Measurements from ENCODE around the gene F13B.
"Not testable (repeated sequence)": the region's sequence is repeated elsewhere in the genome, so short reads cannot be mapped to it uniquely, and the experiment has no call there.

F13B gene

GRCh38 chr1:197099444-197099843 lies 32.4 kb upstream of the F13B start:
- DNase-seq (ENCODE audit: low read depth), result no peak
- H3K4me3 ChIP-seq (ENCODE audit: low read length), result no peak overlapping the region
- TF ChIP-seq, protein P1, sequence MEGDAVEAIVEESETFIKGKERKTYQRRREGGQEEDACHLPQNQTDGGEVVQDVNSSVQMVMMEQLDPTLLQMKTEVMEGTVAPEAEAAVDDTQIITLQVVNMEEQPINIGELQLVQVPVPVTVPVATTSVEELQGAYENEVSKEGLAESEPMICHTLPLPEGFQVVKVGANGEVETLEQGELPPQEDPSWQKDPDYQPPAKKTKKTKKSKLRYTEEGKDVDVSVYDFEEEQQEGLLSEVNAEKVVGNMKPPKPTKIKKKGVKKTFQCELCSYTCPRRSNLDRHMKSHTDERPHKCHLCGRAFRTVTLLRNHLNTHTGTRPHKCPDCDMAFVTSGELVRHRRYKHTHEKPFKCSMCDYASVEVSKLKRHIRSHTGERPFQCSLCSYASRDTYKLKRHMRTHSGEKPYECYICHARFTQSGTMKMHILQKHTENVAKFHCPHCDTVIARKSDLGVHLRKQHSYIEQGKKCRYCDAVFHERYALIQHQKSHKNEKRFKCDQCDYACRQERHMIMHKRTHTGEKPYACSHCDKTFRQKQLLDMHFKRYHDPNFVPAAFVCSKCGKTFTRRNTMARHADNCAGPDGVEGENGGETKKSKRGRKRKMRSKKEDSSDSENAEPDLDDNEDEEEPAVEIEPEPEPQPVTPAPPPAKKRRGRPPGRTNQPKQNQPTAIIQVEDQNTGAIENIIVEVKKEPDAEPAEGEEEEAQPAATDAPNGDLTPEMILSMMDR (IDR thresholded peaks at IDR 0.05; ENCODE audit: insufficient read depth, low read depth, low read length, missing control alignments), result no peak

- not testable (repeated sequence) for DNase-seq (ENCODE audit: low read depth); H3K4me3 ChIP-seq (ENCODE audit: low read length)
Observed at GRCh38 chr1:197096971-197097370, 29.9 kb upstream of the F13B start.

- DNase-seq (ENCODE audit: low read depth), result peak; percentile 10
- TF ChIP-seq, protein P1 (IDR thresholded peaks at IDR 0.05; ENCODE audit: insufficient read depth, low read depth, low read length, missing control alignments), result no peak
- H3K4me3 ChIP-seq (ENCODE audit: low read length), result no peak overlapping the region
Observed at GRCh38 chr1:197096137-197096536, 29.1 kb upstream of the F13B start.

DNA sequence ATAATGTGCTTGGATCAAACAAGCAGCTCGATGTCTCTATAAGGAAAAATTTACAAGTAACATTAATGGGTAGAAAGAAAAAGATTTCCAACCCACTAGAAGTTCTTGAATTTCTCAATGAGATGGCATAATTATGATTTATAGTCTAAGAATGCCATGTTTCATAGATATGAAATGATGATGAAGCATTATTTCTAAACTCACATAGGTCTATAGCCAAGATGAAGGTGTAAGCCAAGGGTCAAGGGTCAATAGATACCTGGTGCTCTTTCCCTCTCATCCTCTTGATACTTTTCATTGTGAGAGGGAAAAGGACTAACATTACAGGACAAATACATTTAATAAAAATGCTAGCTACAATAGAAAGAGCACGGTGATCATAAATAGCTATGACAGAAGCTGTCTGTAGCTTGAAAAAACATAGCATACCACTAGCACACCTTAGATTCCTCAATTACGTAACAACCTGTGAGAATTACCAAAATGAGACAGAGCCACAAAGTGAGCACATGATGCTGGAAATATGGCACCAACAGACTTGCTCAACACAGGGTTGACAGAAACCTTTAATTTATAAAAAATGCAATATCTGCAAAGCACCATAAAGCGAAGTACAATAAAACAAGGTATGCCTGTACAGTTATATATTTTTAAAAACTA lies 26.3 kb upstream of the F13B start:
- TF ChIP-seq, protein P1 (IDR thresholded peaks at IDR 0.05; ENCODE audit: insufficient read depth, low read depth, low read length, missing control alignments), result no peak
- no peak overlapping the region for H3K4me3 ChIP-seq (ENCODE audit: low read length)
- DNase-seq (ENCODE audit: low read depth), result peak; percentile 71

GRCh38 chr1:197092491-197093023 lies 25.5 kb upstream of the F13B start:
- no peak for DNase-seq (ENCODE audit: low read depth)
- no peak overlapping the region for H3K4me3 ChIP-seq (ENCODE audit: low read length)
- TF ChIP-seq, protein P1 (IDR thresholded peaks at IDR 0.05; ENCODE audit: insufficient read depth, low read depth, low read length, missing control alignments), result no peak

- H3K4me3 ChIP-seq (ENCODE audit: low read length), result no peak overlapping the region
- TF ChIP-seq, protein P1 (IDR thresholded peaks at IDR 0.05; ENCODE audit: insufficient read depth, low read depth, low read length, missing control alignments), result no peak
- no peak for DNase-seq (ENCODE audit: low read depth)
Observed at GRCh38 chr1:197083474-197083873, 16.4 kb upstream of the F13B start.

DNA sequence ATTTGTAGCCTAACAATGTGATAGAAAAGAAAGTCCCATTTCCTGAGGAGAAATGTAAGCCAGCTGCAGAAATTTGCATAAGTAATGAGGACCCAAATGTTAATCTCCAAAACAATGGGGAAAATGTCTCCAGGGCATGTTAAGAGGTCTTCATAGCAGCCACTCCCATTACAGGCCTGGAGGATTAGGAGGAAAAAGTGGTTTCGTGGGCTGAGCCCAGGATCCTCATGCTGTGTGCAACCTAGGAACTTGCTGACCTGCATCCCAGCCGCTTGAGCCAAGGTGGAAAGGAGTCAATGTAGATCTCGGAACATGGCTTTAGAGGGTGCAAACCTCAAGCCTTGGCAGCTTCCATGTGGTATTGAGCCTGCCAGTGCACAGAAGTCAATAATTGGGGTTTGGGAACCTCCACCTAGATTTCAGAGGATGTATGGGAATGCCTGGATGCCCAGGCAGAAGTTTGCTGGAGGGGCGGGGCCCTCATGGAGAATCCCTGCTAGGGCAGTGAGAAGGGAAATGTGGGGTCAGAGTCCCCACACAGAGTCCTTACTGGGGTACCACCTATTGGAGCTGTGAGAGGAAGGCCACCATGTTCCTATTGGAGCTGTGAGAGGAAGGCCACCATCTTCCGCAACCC lies 14.2 kb upstream of the F13B start:
- no peak for DNase-seq (ENCODE audit: low read depth)
- H3K4me3 ChIP-seq (ENCODE audit: low read length), result no peak overlapping the region
- TF ChIP-seq, protein P1 (IDR thresholded peaks at IDR 0.05; ENCODE audit: insufficient read depth, low read depth, low read length, missing control alignments), result no peak
